Glutamatergic neuron (in vitro differentiated cells): ENCODE data around the gene KIR3DL3. TPM values are rescaled to one million over a fixed set of nuclear protein-coding genes. Genes with fewer than 3 reads are reported as not detected.
"Not testable (repeated sequence)": the region's sequence is repeated elsewhere in the genome, so short reads cannot be mapped to it uniquely, and the experiment has no call there.

Source experiments
- DNase-seq: peaks from one replicate; pipeline ENCODE4 v3.0.0; 2022
- H3K27ac Mint-ChIP-seq: one replicate; pipeline ENCODE4 v1.8.0; 2020; ENCODE audit warnings: mild to moderate bottlenecking, mixed read lengths, inconsistent platforms; ENCODE audit not compliant: unreplicated experiment
- H3K27me3 Mint-ChIP-seq: one replicate; pipeline ENCODE4 v1.8.0; 2020; ENCODE audit warnings: mild to moderate bottlenecking, moderate library complexity, mixed read lengths, inconsistent platforms; ENCODE audit not compliant: unreplicated experiment
- H3K36me3 Mint-ChIP-seq: one replicate; pipeline ENCODE4 v1.8.0; 2020; ENCODE audit warnings: mild to moderate bottlenecking, mixed read lengths, inconsistent platforms; ENCODE audit not compliant: unreplicated experiment
- H3K4me1 Mint-ChIP-seq: one replicate; pipeline ENCODE4 v1.8.0; 2020; ENCODE audit warnings: mild to moderate bottlenecking, low read depth, mixed read lengths, inconsistent platforms; ENCODE audit not compliant: unreplicated experiment
- H3K4me3 Mint-ChIP-seq: one replicate; pipeline ENCODE4 v1.8.0; 2020; ENCODE audit warnings: mild to moderate bottlenecking, mixed read lengths, inconsistent platforms; ENCODE audit not compliant: unreplicated experiment
- H3K9me3 Mint-ChIP-seq: one replicate; pipeline ENCODE4 v1.8.0; 2020; ENCODE audit warnings: mild to moderate bottlenecking, moderate library complexity, mixed read lengths, inconsistent platforms; ENCODE audit not compliant: unreplicated experiment
- long read RNA-seq: library from polyadenylated mRNA; unstranded; transcript quantifications from one replicate; pipeline ENCODE4 v2.0.0, GENCODE V29; 2020; ENCODE audit not compliant: unreplicated experiment
- total RNA-seq: library from RNA; stranded (reverse); fragmentation: NEBNext Ultra II Directional; extraction: Animal tissue kit (Norgen Biotek cat#: 25700); gene quantifications from one replicate; pipeline ENCODE4 v1.2.1, GENCODE V29; 2021; ENCODE audit not compliant: unreplicated experiment
- TF ChIP-seq, protein P1 (sequence below): fragments of 200-600 bp; sonication (generic); IDR thresholded peaks from one replicate; pipeline ENCODE4 v1.5.0; 2021; ENCODE audit not compliant: partially characterized antibody, unreplicated experiment

The KIR3DL3 gene
- not detected for total RNA-seq
- long read RNA-seq: 0 reads

DNA sequence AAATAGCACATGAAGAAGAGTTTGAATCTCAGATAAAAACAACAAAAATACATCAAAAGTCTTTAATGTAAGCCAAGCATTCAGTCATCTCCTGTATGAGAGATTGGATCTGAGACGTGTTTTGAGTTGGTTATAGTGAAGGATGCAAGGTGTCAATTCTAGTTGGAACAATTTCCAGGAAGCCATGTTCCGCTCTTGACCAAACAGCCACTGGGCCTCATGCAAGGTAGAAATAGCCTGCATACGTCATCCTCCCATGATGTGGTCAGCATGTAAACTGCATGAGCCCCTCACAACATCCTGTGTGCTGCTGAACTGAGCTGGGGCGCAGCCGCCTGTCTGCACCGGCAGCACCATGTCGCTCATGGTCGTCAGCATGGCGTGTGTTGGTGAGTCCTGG lies at the start of gene KIR3DL3:
Gene KIR3DL3, plus strand, starts transcription at position 301 of the 400 bp plus-strand sequence. Its CDS starts 55 bp downstream, at position 356.
- H3K36me3 Mint-ChIP-seq: peaks cover 31% of the 10 kb centered on the region
- peaks cover 29% of the 10 kb centered on the region for H3K9me3 Mint-ChIP-seq
- no peaks in the 10 kb centered on the region for H3K4me1 Mint-ChIP-seq
- H3K4me3 Mint-ChIP-seq: no peak within 1 kb of the TSS
- peaks cover 4% of the 10 kb centered on the region for H3K27me3 Mint-ChIP-seq
- TF ChIP-seq, protein P1, sequence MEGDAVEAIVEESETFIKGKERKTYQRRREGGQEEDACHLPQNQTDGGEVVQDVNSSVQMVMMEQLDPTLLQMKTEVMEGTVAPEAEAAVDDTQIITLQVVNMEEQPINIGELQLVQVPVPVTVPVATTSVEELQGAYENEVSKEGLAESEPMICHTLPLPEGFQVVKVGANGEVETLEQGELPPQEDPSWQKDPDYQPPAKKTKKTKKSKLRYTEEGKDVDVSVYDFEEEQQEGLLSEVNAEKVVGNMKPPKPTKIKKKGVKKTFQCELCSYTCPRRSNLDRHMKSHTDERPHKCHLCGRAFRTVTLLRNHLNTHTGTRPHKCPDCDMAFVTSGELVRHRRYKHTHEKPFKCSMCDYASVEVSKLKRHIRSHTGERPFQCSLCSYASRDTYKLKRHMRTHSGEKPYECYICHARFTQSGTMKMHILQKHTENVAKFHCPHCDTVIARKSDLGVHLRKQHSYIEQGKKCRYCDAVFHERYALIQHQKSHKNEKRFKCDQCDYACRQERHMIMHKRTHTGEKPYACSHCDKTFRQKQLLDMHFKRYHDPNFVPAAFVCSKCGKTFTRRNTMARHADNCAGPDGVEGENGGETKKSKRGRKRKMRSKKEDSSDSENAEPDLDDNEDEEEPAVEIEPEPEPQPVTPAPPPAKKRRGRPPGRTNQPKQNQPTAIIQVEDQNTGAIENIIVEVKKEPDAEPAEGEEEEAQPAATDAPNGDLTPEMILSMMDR: no peak
- no peak for DNase-seq
- no peak within 1 kb of the TSS for H3K27ac Mint-ChIP-seq

DNA sequence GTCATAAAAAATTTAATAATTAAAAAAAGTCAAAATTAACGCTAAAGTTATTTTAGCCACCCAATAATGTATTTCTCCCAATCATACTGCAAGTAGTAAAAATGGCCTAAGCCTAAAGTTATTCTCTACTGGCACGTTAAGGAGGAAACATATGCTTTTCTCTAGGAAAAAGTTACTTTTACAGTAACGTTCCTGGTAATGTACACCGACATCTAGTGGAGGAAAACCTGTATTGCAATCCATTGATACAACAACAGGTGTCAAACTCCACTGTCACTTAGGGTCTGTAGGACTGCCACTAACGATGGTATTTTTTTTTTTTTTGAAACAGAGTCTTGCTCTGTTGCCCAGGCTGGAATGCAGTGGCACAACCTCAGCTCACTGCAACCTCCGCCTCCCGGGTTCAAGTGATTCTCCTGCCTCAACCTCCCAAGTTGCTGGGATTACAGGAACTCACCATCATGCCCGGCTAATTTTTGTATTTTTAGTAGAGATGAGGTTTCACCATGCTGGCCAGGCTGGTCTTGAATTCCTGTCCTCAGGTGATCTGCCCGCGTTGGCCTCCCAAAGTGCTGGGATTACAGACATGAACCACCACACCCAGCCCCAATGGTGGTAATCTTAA lies 47.9 kb upstream of the KIR3DL3 start:
- H3K4me3 Mint-ChIP-seq, H3K27me3 Mint-ChIP-seq, H3K27ac Mint-ChIP-seq, H3K36me3 Mint-ChIP-seq, DNase-seq, H3K4me1 Mint-ChIP-seq, H3K9me3 Mint-ChIP-seq: not testable (repeated sequence)
- TF ChIP-seq, protein P1: peak; percentile 91

DNA sequence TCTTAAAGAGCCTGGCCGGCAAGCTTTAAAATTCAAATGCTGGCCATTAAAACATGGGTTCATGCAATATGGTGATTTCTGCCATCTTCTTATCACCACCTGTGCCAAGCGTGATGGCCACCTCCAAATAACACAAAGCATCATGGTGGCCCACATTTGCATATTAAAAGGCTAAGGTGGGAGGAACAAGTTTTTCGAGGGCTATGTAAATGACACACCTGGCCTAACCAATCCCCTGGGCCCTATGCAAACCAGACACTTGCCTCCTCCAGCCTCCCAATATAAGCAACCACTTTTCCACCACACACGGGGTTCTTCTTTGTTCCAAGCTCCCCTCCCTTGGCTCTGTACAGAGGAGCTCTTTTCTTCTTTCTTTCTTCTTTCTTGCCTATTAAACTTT lies 47.0 kb upstream of the KIR3DL3 start:
- Mint-ChIP-seq H3K36me3 (no peaks in the 10 kb centered on the region), H3K27me3 (no peaks in the 10 kb centered on the region), H3K27ac (no peak overlapping the region), H3K4me3 (no peak overlapping the region), H3K4me1 (no peaks in the 10 kb centered on the region), H3K9me3 (no peaks in the 10 kb centered on the region)
- DNase-seq: no peak
- TF ChIP-seq, protein P1: no peak

DNA sequence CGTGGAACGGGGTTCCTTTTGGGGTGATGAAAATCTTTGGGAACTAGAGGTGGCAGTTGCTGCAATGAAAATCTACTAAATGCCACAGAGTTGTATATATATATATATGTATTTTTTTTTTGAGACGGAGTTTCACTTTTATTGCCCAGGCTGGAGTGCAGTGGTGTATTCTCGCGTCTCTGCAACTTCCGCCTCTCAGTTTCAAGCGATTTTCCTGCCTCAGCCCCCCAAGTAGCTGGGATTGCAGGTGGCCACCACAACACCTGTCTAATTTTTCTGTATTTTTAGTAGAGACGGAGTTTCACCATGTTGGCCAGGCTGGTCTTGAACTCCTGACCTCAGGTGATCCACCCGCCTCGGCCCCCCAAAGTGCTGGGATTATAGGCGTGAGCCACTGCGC lies 42.6 kb upstream of the KIR3DL3 start:
- H3K36me3 Mint-ChIP-seq, H3K9me3 Mint-ChIP-seq: not testable (repeated sequence)

DNA sequence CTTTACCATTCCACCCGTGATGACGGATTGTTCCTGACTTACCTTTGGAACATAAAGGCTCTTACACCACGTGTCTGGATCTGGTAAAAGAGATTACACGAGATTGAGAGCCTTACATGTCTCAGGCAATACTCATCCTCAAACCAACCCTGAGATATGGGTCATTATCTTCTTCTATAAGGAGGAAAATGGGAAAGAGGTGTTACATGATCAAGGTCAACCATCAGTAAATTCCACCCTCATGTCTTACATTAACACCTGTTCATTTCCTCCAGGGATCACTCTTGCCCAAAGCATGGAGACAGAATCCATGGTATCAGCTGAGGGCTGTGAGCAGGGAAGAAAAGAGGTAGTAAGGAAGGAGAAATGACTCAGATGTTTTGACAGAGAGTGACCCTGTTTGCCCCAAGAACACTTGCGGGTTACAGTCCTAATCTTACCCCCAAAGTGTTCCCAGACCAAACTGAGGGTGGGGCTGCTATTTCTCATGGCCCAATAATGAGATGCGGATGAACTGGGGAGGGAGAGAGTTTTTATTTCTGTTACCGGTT lies 41.9 kb upstream of the KIR3DL3 start:
- H3K27me3 Mint-ChIP-seq: peaks cover 3% of the 10 kb centered on the region
- TF ChIP-seq, protein P1: no peak
- no peak overlapping the region for H3K4me3 Mint-ChIP-seq
- no peak overlapping the region for H3K27ac Mint-ChIP-seq
- H3K36me3 Mint-ChIP-seq: no peaks in the 10 kb centered on the region
- no peaks in the 10 kb centered on the region for H3K4me1 Mint-ChIP-seq
- no peak for DNase-seq
- H3K9me3 Mint-ChIP-seq: no peaks in the 10 kb centered on the region

More for the DNA sequence above, 42.6 kb upstream of the KIR3DL3 start:
- H3K27me3 Mint-ChIP-seq, DNase-seq, H3K4me1 Mint-ChIP-seq, H3K27ac Mint-ChIP-seq, H3K4me3 Mint-ChIP-seq: not testable (repeated sequence)
